Neutrophil (primary cell): ENCODE results near the gene HOXB7.

Source experiments
- H3K27ac ChIP-seq: fragments of 200-600 bp; sonication (generic); 2 replicates; pipeline ENCODE4 v1.5.1; 2016; ENCODE audit warnings: mild to moderate bottlenecking, moderate library complexity
- H3K27me3 ChIP-seq: fragments of 200-600 bp; sonication (generic); 2 replicates; pipeline ENCODE4 v1.6.0; 2016; ENCODE audit warnings: mild to moderate bottlenecking
- H3K36me3 ChIP-seq: fragments of 200-600 bp; sonication (generic); 2 replicates; pipeline ENCODE4 v1.5.1; 2017
- H3K4me1 ChIP-seq, 2 experiments: fragments of 200-600 bp in 1 of 2; sonication (generic) in 1 of 2; 1 replicate in 1 of 2; 2 replicates in 1 of 2; pipeline versions ENCODE4 v1.5.1 to v1.6.1; 2013 to 2016; ENCODE audit warnings: low read depth in 1 of 2, low read length in 1 of 2, mild to moderate bottlenecking in 1 of 2, moderate library complexity in 1 of 2; ENCODE audit not compliant: control insufficient read depth in 1 of 2, insufficient read depth in 1 of 2
- H3K4me3 ChIP-seq, 2 experiments: fragments of 200-600 bp in 1 of 2; sonication (generic) in 1 of 2; 1 replicate in 1 of 2; 2 replicates in 1 of 2; pipeline ENCODE4 v1.5.1; 2013 to 2016; ENCODE audit warnings: low read depth in 1 of 2, low read length in 1 of 2, mild to moderate bottlenecking in 1 of 2, moderate library complexity in 1 of 2
- H3K9me3 ChIP-seq: fragments of 200-600 bp; sonication (generic); 2 replicates; pipeline ENCODE4 v1.5.1; 2016
- CTCF ChIP-seq: fragments of 200-600 bp; sonication (generic); IDR thresholded peaks from 2 replicates; pipeline ENCODE4 v1.5.1; 2016; ENCODE audit warnings: antibody characterized with exemption

Gene HOXB7

GRCh38 chr17:48587276-48588073, 23.3 kb downstream of the HOXB7 start:
- no peaks in the 10 kb centered on the region for H3K36me3 ChIP-seq
- H3K9me3 ChIP-seq, result no peaks in the 10 kb centered on the region
- TF ChIP-seq CTCF, result no peak
- peaks cover 18 to 22% of the 10 kb centered on the region in 2 experiments for H3K4me1 ChIP-seq
- H3K27me3 ChIP-seq, result peaks cover 100% of the 10 kb centered on the region
- H3K27ac ChIP-seq, result no peak overlapping the region
- no peak overlapping the region for H3K4me3 ChIP-seq

GRCh38 chr17:48586355-48587258, 24.2 kb downstream of the HOXB7 start:
- peaks cover 100% of the 10 kb centered on the region for H3K27me3 ChIP-seq
- no peaks in the 10 kb centered on the region for H3K9me3 ChIP-seq
- peak overlapping the region; percentile 31 to 44 for H3K4me3 ChIP-seq
- no peaks in the 10 kb centered on the region for H3K36me3 ChIP-seq
- H3K4me1 ChIP-seq, result peaks cover 18 to 22% of the 10 kb centered on the region in 2 experiments
- no peak overlapping the region for H3K27ac ChIP-seq
- TF ChIP-seq CTCF, result no peak

GRCh38 chr17:48584223-48584741, 26.5 kb downstream of the HOXB7 start:
- Histone ChIP-seq H3K4me3 (no peak overlapping the region), H3K9me3 (no peaks in the 10 kb centered on the region), H3K27ac (no peak overlapping the region), H3K36me3 (no peaks in the 10 kb centered on the region), H3K27me3 (peaks cover 100% of the 10 kb centered on the region), H3K4me1 (peaks cover 18% of the 10 kb centered on the region in 2 experiments)
- TF ChIP-seq CTCF, result no peak

- peaks cover 100% of the 10 kb centered on the region for H3K27me3 ChIP-seq
- no peak overlapping the region for H3K27ac ChIP-seq
- H3K4me1 ChIP-seq, result peaks cover 18% of the 10 kb centered on the region in 2 experiments
- no peaks in the 10 kb centered on the region for H3K9me3 ChIP-seq
- no peak for TF ChIP-seq CTCF
- H3K36me3 ChIP-seq, result no peaks in the 10 kb centered on the region
- H3K4me3 ChIP-seq, result no peak overlapping the region
Measured at GRCh38 chr17:48583708-48584222, 27.1 kb downstream of the HOXB7 start.

- TF ChIP-seq CTCF, result no peak
- Histone ChIP-seq H3K4me3 (no peak overlapping the region), H3K9me3 (no peaks in the 10 kb centered on the region), H3K36me3 (no peaks in the 10 kb centered on the region), H3K27me3 (peaks cover 100% of the 10 kb centered on the region), H3K4me1 (peaks cover 18 to 21% of the 10 kb centered on the region in 2 experiments), H3K27ac (no peak overlapping the region)
Measured at GRCh38 chr17:48582750-48583069, 28.1 kb downstream of the HOXB7 start.
